HEK293 (cell line): Measurements from ENCODE around the gene HNF1A.

Experiments
- CTCF ChIA-PET: fragments of 350-600 bp; formaldehyde crosslinking; extraction: SDS; loops from one replicate; lab custom pipeline; 2021; ENCODE audit warnings: antibody characterized with exemption; lab: Yijun Ruan, JAX
- POLR2A ChIA-PET: fragments of 300-600 bp; formaldehyde crosslinking; extraction: SDS; loops from one replicate; lab custom pipeline; 2020; ENCODE audit warnings: antibody characterized with exemption, inconsistent platforms; lab: Yijun Ruan, JAX
- H3K27ac ChIP-seq: fragments of 200-500 bp; sonication (Bioruptor generic); 2 replicates; pipeline ENCODE4 v1.5.1; 2014; ENCODE audit warnings: low read depth, low read length, control low read depth, inconsistent platforms; ENCODE audit errors: extremely low read depth
- H3K36me3 ChIP-seq, 2 experiments: fragments of 200-500 bp in 1 of 2; sonication (Bioruptor generic) in 1 of 2; 1 replicate in 1 of 2; 2 replicates in 1 of 2; pipeline ENCODE4 v1.5.1; 2014 to 2017; ENCODE audit warnings: inconsistent platforms in 2 of 2, low read length in 2 of 2; ENCODE audit not compliant: control insufficient read depth in 2 of 2, insufficient read depth in 1 of 2
- H3K4me1 ChIP-seq: fragments of 200-500 bp; sonication (Bioruptor generic); 2 replicates; pipeline ENCODE4 v1.5.1; 2014; ENCODE audit warnings: mild to moderate bottlenecking, low read length, inconsistent platforms; ENCODE audit not compliant: control insufficient read depth, insufficient read depth
- H3K4me3 ChIP-seq: 2 replicates; pipeline ENCODE4 v1.5.1; 2011; ENCODE audit warnings: low read depth, mild to moderate bottlenecking, control low read depth, low read length, moderate library complexity
- H3K9me3 ChIP-seq: fragments of 200-500 bp; sonication (Bioruptor generic); 2 replicates; pipeline ENCODE4 v1.5.1; 2014; ENCODE audit warnings: low read depth, low read length, inconsistent platforms; ENCODE audit not compliant: control insufficient read depth, insufficient read depth
- EGR2 ChIP-seq: fragments of 450-650 bp; formaldehyde crosslinking; IDR thresholded peaks from 2 replicates; pipeline ENCODE4 v1.5.1; 2016; ENCODE audit warnings: low read depth, missing biosample characterization, missing genetic modification characterization
- OSR2 ChIP-seq: fragments of 450-650 bp; formaldehyde crosslinking; IDR thresholded peaks from 2 replicates; pipeline ENCODE4 v1.5.1; 2016; ENCODE audit warnings: missing biosample characterization, missing genetic modification characterization
- ZBTB17 ChIP-seq: fragments of 450-650 bp; formaldehyde crosslinking; IDR thresholded peaks from 2 replicates; pipeline ENCODE4 v1.5.1; 2016; ENCODE audit warnings: missing biosample characterization, missing genetic modification characterization
- ZBTB7A ChIP-seq: fragments of 450-650 bp; formaldehyde crosslinking; IDR thresholded peaks from 2 replicates; pipeline ENCODE4 v1.5.1; 2016; ENCODE audit warnings: low read depth, missing biosample characterization, missing genetic modification characterization
- ZFP3 ChIP-seq: fragments of 450-650 bp; formaldehyde crosslinking; IDR thresholded peaks from 2 replicates; pipeline ENCODE4 v1.5.1; 2016; ENCODE audit warnings: low read depth, missing biosample characterization, missing genetic modification characterization
- ZFP41 ChIP-seq: fragments of 450-650 bp; formaldehyde crosslinking; IDR thresholded peaks from 2 replicates; pipeline ENCODE4 v1.5.1; 2016; ENCODE audit warnings: missing biosample characterization, missing genetic modification characterization, borderline replicate concordance
- ZNF146 ChIP-seq: fragments of 450-650 bp; formaldehyde crosslinking; IDR thresholded peaks from 2 replicates; pipeline ENCODE4 v1.5.1; 2016; ENCODE audit warnings: missing biosample characterization, missing genetic modification characterization
- ZNF248 ChIP-seq: fragments of 450-650 bp; formaldehyde crosslinking; IDR thresholded peaks from 2 replicates; pipeline ENCODE4 v1.5.1; 2017; ENCODE audit warnings: missing biosample characterization, missing genetic modification characterization
- ZNF394 ChIP-seq: fragments of 450-650 bp; formaldehyde crosslinking; IDR thresholded peaks from 2 replicates; pipeline ENCODE4 v1.5.1; 2016; ENCODE audit warnings: missing biosample characterization, missing genetic modification characterization, mild to moderate bottlenecking, moderate library complexity, borderline replicate concordance
- ZNF426 ChIP-seq: fragments of 450-650 bp; formaldehyde crosslinking; IDR thresholded peaks from 2 replicates; pipeline ENCODE4 v1.5.1; 2017; ENCODE audit warnings: missing biosample characterization, missing genetic modification characterization, mild to moderate bottlenecking, inconsistent platforms, moderate library complexity
- ZNF623 ChIP-seq: fragments of 450-650 bp; formaldehyde crosslinking; IDR thresholded peaks from 2 replicates; pipeline ENCODE4 v1.5.1; 2016; ENCODE audit warnings: missing biosample characterization, missing genetic modification characterization
- ZNF768 ChIP-seq: fragments of 450-650 bp; formaldehyde crosslinking; IDR thresholded peaks from 2 replicates; pipeline ENCODE4 v1.5.1; 2018; ENCODE audit warnings: missing biosample characterization, mild to moderate bottlenecking, missing genetic modification characterization
- ZNF792 ChIP-seq: fragments of 450-650 bp; formaldehyde crosslinking; IDR thresholded peaks from 2 replicates; pipeline ENCODE4 v1.5.1; 2016; ENCODE audit warnings: missing biosample characterization, missing genetic modification characterization
- TF ChIP-seq, protein P1 (sequence below): fragments of 450-650 bp; formaldehyde crosslinking; IDR thresholded peaks from 2 replicates; pipeline ENCODE4 v1.5.1; 2017; ENCODE audit warnings: missing biosample characterization, missing genetic modification characterization
- TF ChIP-seq, protein P2 (sequence below): fragments of 450-650 bp; IDR thresholded peaks from 2 replicates; pipeline ENCODE4 v1.5.1; 2018; ENCODE audit warnings: missing biosample characterization, missing genetic modification characterization
- TF ChIP-seq, protein P3 (sequence below): fragments of 450-650 bp; formaldehyde crosslinking; IDR thresholded peaks from 2 replicates; pipeline ENCODE4 v1.5.1; 2017; ENCODE audit warnings: missing biosample characterization, missing genetic modification characterization

The HNF1A gene

GRCh38 chr12:120932956-120933526 lies 45.3 kb upstream of the HNF1A start:
- CTCF ChIA-PET = interaction anchor here (0.6 kb wide), 1 partner anchor 607 kb away, joined by 3 read pairs; no protein-coding TSS in a partner anchor
- Histone ChIP-seq H3K36me3 (no peaks in the 10 kb centered on the region), H3K4me3 (no peak overlapping the region), H3K27ac (no peak overlapping the region), H3K4me1 (no peaks in the 10 kb centered on the region), H3K9me3 (no peaks in the 10 kb centered on the region)
- TF ChIP-seq ZNF768 = peak; percentile 53; the same call in 1 of the 2 replicates
- TF ChIP-seq, protein P1, sequence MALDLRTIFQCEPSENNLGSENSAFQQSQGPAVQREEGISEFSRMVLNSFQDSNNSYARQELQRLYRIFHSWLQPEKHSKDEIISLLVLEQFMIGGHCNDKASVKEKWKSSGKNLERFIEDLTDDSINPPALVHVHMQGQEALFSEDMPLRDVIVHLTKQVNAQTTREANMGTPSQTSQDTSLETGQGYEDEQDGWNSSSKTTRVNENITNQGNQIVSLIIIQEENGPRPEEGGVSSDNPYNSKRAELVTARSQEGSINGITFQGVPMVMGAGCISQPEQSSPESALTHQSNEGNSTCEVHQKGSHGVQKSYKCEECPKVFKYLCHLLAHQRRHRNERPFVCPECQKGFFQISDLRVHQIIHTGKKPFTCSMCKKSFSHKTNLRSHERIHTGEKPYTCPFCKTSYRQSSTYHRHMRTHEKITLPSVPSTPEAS = no peak
- POLR2A ChIA-PET = no interaction called here

GRCh38 chr12:120933786-120934185 lies 44.6 kb upstream of the HNF1A start:
- ChIA-PET POLR2A (no interaction called here), CTCF (no interaction called here)
- Histone ChIP-seq H3K27ac (no peak overlapping the region), H3K4me1 (no peaks in the 10 kb centered on the region), H3K4me3 (no peak overlapping the region), H3K9me3 (no peaks in the 10 kb centered on the region), H3K36me3 (no peaks in the 10 kb centered on the region)
- TF ChIP-seq ZNF248 (tag by site-specific recombination) (no peak), ZBTB17 (tag by site-specific recombination) (no peak), ZNF426 (no peak), EGR2 (tag by site-specific recombination) (0 out of 2 replicates have a peak, but pooled peaks have one; percentile 22), ZFP3 (no peak)
- TF ChIP-seq, protein P2, sequence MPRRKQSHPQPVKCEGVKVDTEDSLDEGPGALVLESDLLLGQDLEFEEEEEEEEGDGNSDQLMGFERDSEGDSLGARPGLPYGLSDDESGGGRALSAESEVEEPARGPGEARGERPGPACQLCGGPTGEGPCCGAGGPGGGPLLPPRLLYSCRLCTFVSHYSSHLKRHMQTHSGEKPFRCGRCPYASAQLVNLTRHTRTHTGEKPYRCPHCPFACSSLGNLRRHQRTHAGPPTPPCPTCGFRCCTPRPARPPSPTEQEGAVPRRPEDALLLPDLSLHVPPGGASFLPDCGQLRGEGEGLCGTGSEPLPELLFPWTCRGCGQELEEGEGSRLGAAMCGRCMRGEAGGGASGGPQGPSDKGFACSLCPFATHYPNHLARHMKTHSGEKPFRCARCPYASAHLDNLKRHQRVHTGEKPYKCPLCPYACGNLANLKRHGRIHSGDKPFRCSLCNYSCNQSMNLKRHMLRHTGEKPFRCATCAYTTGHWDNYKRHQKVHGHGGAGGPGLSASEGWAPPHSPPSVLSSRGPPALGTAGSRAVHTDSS (tag by site-specific recombination) = peak; percentile 78

- H3K36me3 ChIP-seq = no peaks in the 10 kb centered on the region
- no peak overlapping the region for H3K4me3 ChIP-seq
- no peak for TF ChIP-seq ZNF623 (tag by site-specific recombination)
- H3K27ac ChIP-seq = no peak overlapping the region
- no peaks in the 10 kb centered on the region for H3K9me3 ChIP-seq
- no peaks in the 10 kb centered on the region for H3K4me1 ChIP-seq
- ChIA-PET POLR2A (no interaction called here), CTCF (interaction anchor here (0.6 kb wide), 2 partner anchors 337 to 420 kb away, joined by 3 to 4 read pairs; no protein-coding TSS in a partner anchor)
These were observed 42.1 kb upstream of the HNF1A start for GRCh38 chr12:120936197-120936596.

DNA sequence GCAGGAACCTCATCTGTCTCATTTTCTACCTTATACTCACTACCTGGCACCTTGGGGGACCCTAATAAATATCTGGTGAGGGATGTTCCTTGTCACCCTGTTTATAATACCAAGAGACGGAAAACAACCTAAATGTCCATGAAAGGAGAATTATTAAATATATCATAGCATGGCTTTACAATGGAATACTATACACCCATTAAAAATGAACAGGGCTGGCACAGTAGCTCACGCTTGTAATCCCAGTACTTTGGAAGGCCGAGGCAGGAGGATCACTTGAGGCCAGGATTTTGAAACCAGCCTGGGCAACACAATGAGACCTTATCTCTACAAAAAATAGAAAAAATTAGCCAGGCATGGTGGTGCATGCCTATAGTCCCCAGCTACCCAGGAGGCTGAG lies 39.8 kb upstream of the HNF1A start:
- ChIA-PET CTCF (no interaction called here), POLR2A (interaction anchor here (0.6 kb wide), 1 partner anchor 33 kb away, joined by 4 read pairs; no protein-coding TSS in a partner anchor)

GRCh38 chr12:120939523-120939922 lies 38.8 kb upstream of the HNF1A start:
- H3K9me3 ChIP-seq = no peaks in the 10 kb centered on the region
- ChIA-PET POLR2A (no interaction called here), CTCF (interaction anchor here (0.6 to 1.0 kb wide), 6 partner anchors 29 to 305 kb away, joined by 3 to 6 read pairs (median 3); no protein-coding TSS in a partner anchor)
- H3K27ac ChIP-seq = no peak overlapping the region
- H3K36me3 ChIP-seq = no peaks in the 10 kb centered on the region
- no peak overlapping the region for H3K4me3 ChIP-seq
- no peaks in the 10 kb centered on the region for H3K4me1 ChIP-seq
- no peak for TF ChIP-seq ZNF394 (tag by site-specific recombination)
- TF ChIP-seq, protein P2 (tag by site-specific recombination) = no peak
- no peak for TF ChIP-seq ZNF792 (tag by site-specific recombination)
- no peak for TF ChIP-seq ZBTB7A (tag by site-specific recombination)
- TF ChIP-seq OSR2 (tag by site-specific recombination) = no peak
- TF ChIP-seq, protein P3, sequence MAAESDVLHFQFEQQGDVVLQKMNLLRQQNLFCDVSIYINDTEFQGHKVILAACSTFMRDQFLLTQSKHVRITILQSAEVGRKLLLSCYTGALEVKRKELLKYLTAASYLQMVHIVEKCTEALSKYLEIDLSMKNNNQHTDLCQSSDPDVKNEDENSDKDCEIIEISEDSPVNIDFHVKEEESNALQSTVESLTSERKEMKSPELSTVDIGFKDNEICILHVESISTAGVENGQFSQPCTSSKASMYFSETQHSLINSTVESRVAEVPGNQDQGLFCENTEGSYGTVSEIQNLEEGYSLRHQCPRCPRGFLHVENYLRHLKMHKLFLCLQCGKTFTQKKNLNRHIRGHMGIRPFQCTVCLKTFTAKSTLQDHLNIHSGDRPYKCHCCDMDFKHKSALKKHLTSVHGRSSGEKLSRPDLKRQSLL (tag by site-specific recombination) = no peak

More for the DNA sequence above, 39.8 kb upstream of the HNF1A start:
- Histone ChIP-seq H3K36me3 (no peaks in the 10 kb centered on the region), H3K27ac (no peak overlapping the region), H3K4me1 (no peaks in the 10 kb centered on the region), H3K4me3 (no peak overlapping the region)
- TF ChIP-seq ZNF146 (tag by site-specific recombination) (peak; percentile 86), ZFP41 (no peak)
- TF ChIP-seq, all 188 proteins: peak for 1
- H3K9me3 ChIP-seq = no peaks in the 10 kb centered on the region
